Measurements from ENCODE around the gene PCDHA11.
"Not testable (repeated sequence)": the region's sequence is repeated elsewhere in the genome, so short reads cannot be mapped to it uniquely, and the experiment has no call there.

Gene PCDHA11

GRCh38 chr5:140840978-140841962 lies 27.5 kb upstream of the PCDHA11 start, which contains the start of gene PCDHA8:
PCDHA8 (plus strand) TSS chr5:140841187; CDS start chr5:140841322, 135 bp downstream.
- peak; percentile 98 for ATAC-seq
- TF ChIP-seq SNAI2 (CRISPR knock-in tag; IDR thresholded peaks at IDR 0.05), result no peak

- ATAC-seq, result no peak
- TF ChIP-seq ARNTL (CRISPR knock-in tag; IDR thresholded peaks at IDR 0.05; ENCODE audit: borderline replicate concordance, low read depth), result no peak
- TF ChIP-seq RARB (CRISPR knock-in tag; IDR thresholded peaks at IDR 0.05), result no peak
- no peak for TF ChIP-seq ZNF8 (CRISPR knock-in tag; IDR thresholded peaks at IDR 0.05)
- no peak for TF ChIP-seq SNAI2 (CRISPR knock-in tag; IDR thresholded peaks at IDR 0.05)
- no peak for TF ChIP-seq ZNF70 (CRISPR knock-in tag; IDR thresholded peaks at IDR 0.05)
- no peak for TF ChIP-seq PPARA (CRISPR knock-in tag; IDR thresholded peaks at IDR 0.05; ENCODE audit: borderline replicate concordance)
- no peak for TF ChIP-seq ZC3H10 (CRISPR knock-in tag; IDR thresholded peaks at IDR 0.05)
- no peak for TF ChIP-seq ISL1 (CRISPR knock-in tag; IDR thresholded peaks at IDR 0.05)
- TF ChIP-seq BACH2 (CRISPR knock-in tag; IDR thresholded peaks at IDR 0.05; ENCODE audit: borderline replicate concordance), result no peak
- TF ChIP-seq POU6F1 (CRISPR knock-in tag; IDR thresholded peaks at IDR 0.05; ENCODE audit: borderline replicate concordance, low read depth), result no peak
- no peak for TF ChIP-seq CSDC2 (CRISPR knock-in tag; IDR thresholded peaks at IDR 0.05)
- no peak for TF ChIP-seq OSR1 (CRISPR knock-in tag; IDR thresholded peaks at IDR 0.05)
- no peak for TF ChIP-seq TOX (CRISPR knock-in tag; IDR thresholded peaks at IDR 0.05; ENCODE audit: borderline replicate concordance)
- no peak for TF ChIP-seq GLIS3 (CRISPR knock-in tag; IDR thresholded peaks at IDR 0.05)
- TF ChIP-seq ZNF565 (CRISPR knock-in tag; conservative IDR thresholded peaks at IDR 0.05; ENCODE audit: low read depth), result no peak
Measured at GRCh38 chr5:140842798-140843733, 25.7 kb upstream of the PCDHA11 start.

- ATAC-seq, result not testable (repeated sequence)
Measured at GRCh38 chr5:140848139-140849102, 20.3 kb upstream of the PCDHA11 start, which contains the start of gene PCDHA9. PCDHA9 (plus strand) TSS chr5:140848382; CDS start chr5:140848496, 114 bp downstream.

DNA sequence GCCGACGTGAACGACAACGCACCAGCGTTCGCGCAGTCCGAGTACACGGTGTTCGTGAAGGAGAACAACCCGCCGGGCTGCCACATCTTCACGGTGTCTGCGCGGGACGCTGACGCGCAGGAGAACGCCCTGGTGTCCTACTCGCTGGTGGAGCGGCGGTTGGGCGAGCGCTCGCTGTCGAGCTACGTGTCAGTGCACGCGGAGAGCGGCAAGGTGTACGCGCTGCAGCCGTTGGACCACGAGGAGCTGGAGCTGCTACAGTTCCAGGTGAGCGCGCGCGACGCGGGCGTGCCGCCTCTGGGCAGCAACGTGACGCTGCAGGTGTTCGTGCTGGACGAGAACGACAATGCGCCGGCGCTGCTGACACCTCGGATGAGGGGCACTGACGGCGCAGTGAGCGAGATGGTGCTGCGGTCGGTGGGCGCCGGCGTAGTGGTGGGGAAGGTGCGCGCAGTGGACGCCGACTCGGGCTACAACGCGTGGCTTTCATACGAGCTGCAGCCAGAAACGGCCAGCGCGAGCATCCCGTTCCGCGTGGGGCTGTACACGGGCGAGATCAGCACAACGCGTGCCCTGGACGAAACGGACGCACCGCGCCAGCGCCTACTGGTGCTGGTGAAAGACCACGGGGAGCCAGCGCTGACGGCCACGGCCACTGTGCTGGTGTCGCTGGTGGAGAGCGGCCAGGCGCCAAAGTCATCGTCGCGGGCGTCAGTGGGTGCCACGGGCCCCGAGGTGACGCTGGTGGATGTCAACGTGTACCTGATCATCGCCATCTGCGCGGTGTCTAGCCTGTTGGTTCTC lies 18.7 kb upstream of the PCDHA11 start:
- not testable (repeated sequence) for ATAC-seq

- ATAC-seq, result no peak
- TF ChIP-seq, protein P1, sequence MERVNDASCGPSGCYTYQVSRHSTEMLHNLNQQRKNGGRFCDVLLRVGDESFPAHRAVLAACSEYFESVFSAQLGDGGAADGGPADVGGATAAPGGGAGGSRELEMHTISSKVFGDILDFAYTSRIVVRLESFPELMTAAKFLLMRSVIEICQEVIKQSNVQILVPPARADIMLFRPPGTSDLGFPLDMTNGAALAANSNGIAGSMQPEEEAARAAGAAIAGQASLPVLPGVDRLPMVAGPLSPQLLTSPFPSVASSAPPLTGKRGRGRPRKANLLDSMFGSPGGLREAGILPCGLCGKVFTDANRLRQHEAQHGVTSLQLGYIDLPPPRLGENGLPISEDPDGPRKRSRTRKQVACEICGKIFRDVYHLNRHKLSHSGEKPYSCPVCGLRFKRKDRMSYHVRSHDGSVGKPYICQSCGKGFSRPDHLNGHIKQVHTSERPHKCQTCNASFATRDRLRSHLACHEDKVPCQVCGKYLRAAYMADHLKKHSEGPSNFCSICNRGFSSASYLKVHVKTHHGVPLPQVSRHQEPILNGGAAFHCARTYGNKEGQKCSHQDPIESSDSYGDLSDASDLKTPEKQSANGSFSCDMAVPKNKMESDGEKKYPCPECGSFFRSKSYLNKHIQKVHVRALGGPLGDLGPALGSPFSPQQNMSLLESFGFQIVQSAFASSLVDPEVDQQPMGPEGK (CRISPR knock-in tag; IDR thresholded peaks at IDR 0.05; ENCODE audit: borderline replicate concordance), result no peak
- TF ChIP-seq ARNTL (CRISPR knock-in tag; IDR thresholded peaks at IDR 0.05; ENCODE audit: borderline replicate concordance, low read depth) (no peak), ZFP30 (CRISPR knock-in tag; IDR thresholded peaks at IDR 0.05) (no peak), CSDC2 (CRISPR knock-in tag; IDR thresholded peaks at IDR 0.05) (no peak), GLIS3 (CRISPR knock-in tag; IDR thresholded peaks at IDR 0.05) (no peak), PPARA (CRISPR knock-in tag; IDR thresholded peaks at IDR 0.05; ENCODE audit: borderline replicate concordance) (no peak), ZNF565 (CRISPR knock-in tag; conservative IDR thresholded peaks at IDR 0.05; ENCODE audit: low read depth) (no peak), ZNF8 (CRISPR knock-in tag; IDR thresholded peaks at IDR 0.05) (no peak), ISL1 (CRISPR knock-in tag; IDR thresholded peaks at IDR 0.05) (no peak), BACH2 (CRISPR knock-in tag; IDR thresholded peaks at IDR 0.05; ENCODE audit: borderline replicate concordance) (no peak), TCF4 (CRISPR knock-in tag; IDR thresholded peaks at IDR 0.05; ENCODE audit: borderline replicate concordance) (no peak), TOX (CRISPR knock-in tag; IDR thresholded peaks at IDR 0.05; ENCODE audit: borderline replicate concordance) (no peak), ZFP3 (CRISPR knock-in tag; IDR thresholded peaks at IDR 0.05) (no peak), ESRRG (CRISPR knock-in tag; IDR thresholded peaks at IDR 0.05) (no peak)
- TF ChIP-seq, protein P2, sequence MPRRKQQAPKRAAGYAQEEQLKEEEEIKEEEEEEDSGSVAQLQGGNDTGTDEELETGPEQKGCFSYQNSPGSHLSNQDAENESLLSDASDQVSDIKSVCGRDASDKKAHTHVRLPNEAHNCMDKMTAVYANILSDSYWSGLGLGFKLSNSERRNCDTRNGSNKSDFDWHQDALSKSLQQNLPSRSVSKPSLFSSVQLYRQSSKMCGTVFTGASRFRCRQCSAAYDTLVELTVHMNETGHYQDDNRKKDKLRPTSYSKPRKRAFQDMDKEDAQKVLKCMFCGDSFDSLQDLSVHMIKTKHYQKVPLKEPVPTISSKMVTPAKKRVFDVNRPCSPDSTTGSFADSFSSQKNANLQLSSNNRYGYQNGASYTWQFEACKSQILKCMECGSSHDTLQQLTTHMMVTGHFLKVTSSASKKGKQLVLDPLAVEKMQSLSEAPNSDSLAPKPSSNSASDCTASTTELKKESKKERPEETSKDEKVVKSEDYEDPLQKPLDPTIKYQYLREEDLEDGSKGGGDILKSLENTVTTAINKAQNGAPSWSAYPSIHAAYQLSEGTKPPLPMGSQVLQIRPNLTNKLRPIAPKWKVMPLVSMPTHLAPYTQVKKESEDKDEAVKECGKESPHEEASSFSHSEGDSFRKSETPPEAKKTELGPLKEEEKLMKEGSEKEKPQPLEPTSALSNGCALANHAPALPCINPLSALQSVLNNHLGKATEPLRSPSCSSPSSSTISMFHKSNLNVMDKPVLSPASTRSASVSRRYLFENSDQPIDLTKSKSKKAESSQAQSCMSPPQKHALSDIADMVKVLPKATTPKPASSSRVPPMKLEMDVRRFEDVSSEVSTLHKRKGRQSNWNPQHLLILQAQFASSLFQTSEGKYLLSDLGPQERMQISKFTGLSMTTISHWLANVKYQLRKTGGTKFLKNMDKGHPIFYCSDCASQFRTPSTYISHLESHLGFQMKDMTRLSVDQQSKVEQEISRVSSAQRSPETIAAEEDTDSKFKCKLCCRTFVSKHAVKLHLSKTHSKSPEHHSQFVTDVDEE (CRISPR knock-in tag; IDR thresholded peaks at IDR 0.05), result no peak
Measured at GRCh38 chr5:140855772-140856674, 12.7 kb upstream of the PCDHA11 start, which contains the start of gene PCDHA10. PCDHA10 (plus strand) TSS chr5:140855897; CDS start chr5:140856049, 152 bp downstream.
